ENCODE results near the gene ELANE.
A peak's percentile ranks its signal among the peaks of the same experiment; 100 is the strongest.
"Not testable (repeated sequence)": the region's sequence is repeated elsewhere in the genome, so short reads cannot be mapped to it uniquely, and the experiment has no call there.

The ELANE gene

DNA sequence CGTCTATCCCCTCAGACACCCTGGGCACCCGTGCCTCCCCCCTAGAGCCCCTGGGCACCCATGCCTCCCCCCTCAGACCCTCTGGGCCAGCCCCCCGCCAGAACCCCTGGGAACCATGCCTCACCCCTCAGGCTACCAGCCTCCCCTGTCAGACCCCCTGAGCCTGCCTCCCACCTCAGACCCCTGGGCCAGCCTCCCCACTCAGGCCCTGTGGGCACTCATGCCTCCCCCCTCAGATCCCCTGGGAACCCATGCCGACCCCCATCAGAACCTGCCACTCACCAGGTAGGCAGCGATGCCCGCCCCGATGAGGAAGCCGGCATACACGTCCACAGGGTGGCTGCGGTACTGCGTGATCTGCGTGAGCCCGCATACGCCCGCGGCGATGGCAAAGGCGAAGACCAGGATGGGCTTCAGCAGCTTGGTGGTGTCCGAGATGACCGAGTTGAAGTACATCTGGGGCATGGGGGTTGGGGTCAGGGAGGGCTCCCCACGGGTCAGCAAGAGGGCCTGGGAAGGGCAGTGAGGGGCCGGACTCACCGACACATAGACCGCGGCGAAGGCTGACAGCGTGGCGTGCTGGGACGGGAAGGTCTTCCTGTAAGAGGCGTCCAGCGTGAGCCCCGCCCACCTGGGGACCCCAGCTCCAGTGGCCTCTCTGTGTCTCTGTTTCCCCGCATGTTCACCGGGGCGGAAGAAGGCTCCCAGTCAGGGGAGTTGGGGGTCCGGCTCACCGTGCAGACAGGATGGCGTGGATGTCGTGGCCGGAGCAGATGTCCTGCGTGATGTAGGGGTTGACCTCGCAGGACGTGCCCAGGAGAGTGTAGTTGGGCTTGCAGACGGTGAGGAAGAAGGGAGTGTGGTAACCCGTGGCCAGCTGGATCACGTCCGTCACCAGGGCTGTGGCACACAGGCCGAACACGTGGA, 37.7 kb upstream of the ELANE start:
- in situ Hi-C loops (cut with HindIII; ENCODE audit: low sequenced_read_pairs): no loop called here
- TF ChIP-seq, protein P1, sequence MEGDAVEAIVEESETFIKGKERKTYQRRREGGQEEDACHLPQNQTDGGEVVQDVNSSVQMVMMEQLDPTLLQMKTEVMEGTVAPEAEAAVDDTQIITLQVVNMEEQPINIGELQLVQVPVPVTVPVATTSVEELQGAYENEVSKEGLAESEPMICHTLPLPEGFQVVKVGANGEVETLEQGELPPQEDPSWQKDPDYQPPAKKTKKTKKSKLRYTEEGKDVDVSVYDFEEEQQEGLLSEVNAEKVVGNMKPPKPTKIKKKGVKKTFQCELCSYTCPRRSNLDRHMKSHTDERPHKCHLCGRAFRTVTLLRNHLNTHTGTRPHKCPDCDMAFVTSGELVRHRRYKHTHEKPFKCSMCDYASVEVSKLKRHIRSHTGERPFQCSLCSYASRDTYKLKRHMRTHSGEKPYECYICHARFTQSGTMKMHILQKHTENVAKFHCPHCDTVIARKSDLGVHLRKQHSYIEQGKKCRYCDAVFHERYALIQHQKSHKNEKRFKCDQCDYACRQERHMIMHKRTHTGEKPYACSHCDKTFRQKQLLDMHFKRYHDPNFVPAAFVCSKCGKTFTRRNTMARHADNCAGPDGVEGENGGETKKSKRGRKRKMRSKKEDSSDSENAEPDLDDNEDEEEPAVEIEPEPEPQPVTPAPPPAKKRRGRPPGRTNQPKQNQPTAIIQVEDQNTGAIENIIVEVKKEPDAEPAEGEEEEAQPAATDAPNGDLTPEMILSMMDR (IDR thresholded peaks at IDR 0.05; ENCODE audit: low read depth, low read length, missing control alignments): no peak
- no peak for DNase-seq (ENCODE audit: low read depth)
- no peak overlapping the region for H3K4me3 ChIP-seq (ENCODE audit: low read depth, low read length)

DNA sequence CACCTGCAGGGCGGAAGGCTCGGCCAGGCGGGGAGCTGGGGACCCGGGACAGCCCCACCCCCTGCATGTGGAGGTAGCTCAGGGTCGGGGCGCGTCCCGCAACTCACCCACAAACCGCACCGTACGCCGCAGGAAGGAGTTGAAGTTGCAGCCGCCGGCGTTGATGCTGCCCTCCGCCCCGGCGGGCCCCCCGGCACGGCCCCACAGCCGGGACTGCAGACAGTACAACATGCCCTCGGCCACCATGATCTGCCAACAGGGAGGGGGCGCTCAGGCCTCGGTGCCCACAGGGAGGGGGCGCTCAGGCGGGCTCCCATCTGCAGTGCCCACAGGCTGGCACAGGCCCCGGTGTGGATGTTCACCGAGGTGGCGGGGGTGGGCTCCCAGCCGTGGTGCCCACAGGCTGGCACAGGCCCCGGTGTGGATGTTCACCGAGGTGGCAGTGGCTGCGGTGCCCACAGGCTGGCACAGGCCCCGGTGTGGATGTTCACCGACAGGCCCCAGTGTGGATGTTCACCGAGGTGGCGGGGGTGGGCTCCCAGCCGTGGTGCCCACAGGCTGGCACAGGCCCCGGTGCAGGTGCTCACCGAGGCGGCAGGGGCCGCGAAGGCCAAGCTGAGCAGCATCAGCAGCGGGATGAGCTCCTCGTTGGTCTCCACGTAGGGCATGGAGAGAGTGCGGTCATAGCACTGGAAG, 36.9 kb upstream of the ELANE start:
- no peak for DNase-seq (ENCODE audit: low read depth)
- in situ Hi-C loops (cut with HindIII; ENCODE audit: low sequenced_read_pairs): no loop called here
- H3K4me3 ChIP-seq (ENCODE audit: low read depth, low read length): no peak overlapping the region
- TF ChIP-seq, protein P1 (IDR thresholded peaks at IDR 0.05; ENCODE audit: low read depth, low read length, missing control alignments): no peak

DNA sequence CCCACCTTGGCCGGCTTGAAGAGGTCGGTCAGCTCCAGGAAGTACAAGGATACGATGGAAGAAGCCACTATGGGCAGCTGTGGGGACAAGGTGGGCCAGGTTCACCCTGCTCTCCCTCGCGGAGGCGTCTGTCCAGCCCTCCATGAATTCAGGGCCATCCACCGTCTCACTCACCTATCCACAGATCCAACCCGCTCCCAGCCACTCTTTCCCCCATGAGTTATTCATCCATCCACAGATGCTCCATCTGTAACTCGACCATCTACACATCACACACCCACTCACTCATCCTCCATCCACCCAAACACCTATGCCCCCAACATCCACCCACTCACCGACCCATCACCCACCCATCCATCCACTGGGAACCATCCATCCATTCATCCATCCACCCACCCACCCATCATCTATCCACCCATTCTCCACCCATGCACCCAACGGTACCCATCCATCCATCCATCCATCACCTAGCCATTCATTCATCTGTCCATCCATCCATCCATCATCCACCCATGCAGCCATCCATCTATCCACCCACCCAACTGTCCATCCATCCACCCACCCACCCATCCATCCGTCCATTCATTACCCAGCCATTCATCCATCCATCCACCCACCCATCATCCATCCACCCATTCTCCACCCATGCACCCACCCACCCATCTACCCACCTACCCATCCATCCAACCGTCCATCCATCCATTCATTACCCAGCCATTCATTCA, 36.2 kb upstream of the ELANE start:
- DNase-seq (ENCODE audit: low read depth): no peak
- TF ChIP-seq, protein P1 (IDR thresholded peaks at IDR 0.05; ENCODE audit: low read depth, low read length, missing control alignments): no peak
- no peak overlapping the region for H3K4me3 ChIP-seq (ENCODE audit: low read depth, low read length)
- in situ Hi-C loops (cut with HindIII; ENCODE audit: low sequenced_read_pairs): no loop called here

DNA sequence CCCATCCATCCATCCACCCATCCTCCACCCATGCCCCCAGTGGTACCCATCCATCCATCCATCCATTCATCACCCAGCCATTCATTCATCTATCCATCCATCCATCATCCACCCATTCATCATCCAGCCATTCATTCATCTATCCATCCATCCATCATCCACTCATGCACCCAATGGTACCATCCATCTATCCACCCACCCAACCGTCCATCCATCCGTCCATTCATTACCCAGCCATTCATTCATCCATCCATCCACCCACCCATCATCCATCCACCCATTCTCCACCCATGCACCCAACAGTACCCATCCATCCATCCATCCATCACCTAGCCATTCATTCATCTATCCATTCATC, 35.6 kb upstream of the ELANE start:
- DNase-seq (ENCODE audit: low read depth): no peak
- TF ChIP-seq, protein P1 (IDR thresholded peaks at IDR 0.05; ENCODE audit: low read depth, low read length, missing control alignments): no peak
- in situ Hi-C loops (cut with HindIII; ENCODE audit: low sequenced_read_pairs): no loop called here
- no peak overlapping the region for H3K4me3 ChIP-seq (ENCODE audit: low read depth, low read length)

DNA sequence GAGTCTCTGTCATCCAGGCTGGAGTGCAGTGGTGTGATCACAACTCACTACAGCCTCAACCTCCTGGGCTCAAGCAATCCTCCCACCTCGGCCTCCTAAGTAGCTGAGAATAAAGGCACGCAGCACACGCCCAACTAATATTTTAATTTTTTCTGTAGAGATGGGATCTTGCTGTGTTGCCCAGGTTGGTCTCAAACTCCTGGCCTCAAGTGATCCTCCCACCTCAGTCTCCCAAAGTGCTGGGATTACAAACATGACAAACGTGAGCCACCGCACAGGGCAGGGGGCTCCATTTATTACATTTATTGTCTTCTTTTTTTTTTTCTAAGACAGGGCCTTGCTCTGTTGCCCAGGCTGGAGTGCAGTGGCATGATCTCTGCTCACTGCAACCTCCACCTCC, 31.9 kb upstream of the ELANE start:
- DNase-seq (ENCODE audit: low read depth); H3K4me3 ChIP-seq (ENCODE audit: low read depth, low read length); in situ Hi-C loops (cut with HindIII; ENCODE audit: low sequenced_read_pairs): not testable (repeated sequence)

DNA sequence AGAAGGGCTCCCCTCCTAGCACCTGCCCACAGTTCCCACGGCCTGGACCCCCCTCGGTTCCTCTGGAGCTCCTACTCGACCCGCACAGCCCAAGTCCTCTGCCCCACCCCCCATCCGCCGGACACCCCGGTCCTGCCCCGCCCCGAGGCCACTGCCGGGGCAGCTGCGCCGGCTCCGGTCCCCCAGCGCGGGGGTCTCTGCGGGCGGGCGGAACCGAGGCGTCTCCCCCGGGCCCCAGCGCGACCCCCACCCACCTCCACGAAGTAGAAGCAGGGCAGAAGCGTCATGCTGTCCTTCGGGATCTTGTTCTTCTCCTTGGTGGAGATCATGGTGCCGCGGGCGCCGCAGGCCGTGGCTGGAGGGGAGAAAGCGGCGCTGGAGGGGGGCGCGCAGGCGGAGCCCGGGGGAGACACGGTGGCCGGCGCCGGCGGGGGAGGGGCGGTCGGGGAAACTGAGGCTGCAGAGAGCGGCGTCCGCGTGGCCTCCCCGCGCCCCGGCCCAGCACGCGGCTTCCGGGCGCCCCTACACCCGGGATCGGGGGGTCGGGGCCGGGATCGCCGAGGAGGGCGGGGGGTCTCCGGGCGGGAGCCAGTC, 30.8 kb upstream of the ELANE start:
- H3K4me3 ChIP-seq (ENCODE audit: low read depth, low read length): peak overlapping the region; percentile 36
- TF ChIP-seq, protein P1 (IDR thresholded peaks at IDR 0.05; ENCODE audit: low read depth, low read length, missing control alignments): no peak
- in situ Hi-C loops (cut with HindIII; ENCODE audit: low sequenced_read_pairs): no loop called here
- DNase-seq (ENCODE audit: low read depth): no peak

Data from astrocyte of the cerebellum (primary cell).